ENCODE results near the gene XRCC1. TPM values are rescaled to one million over a fixed set of nuclear protein-coding genes. Genes with fewer than 3 reads are reported as not detected.

XRCC1 gene
- total RNA-seq: 10 to 100 TPM; 19.0 to 39.9 (median 28.4) TPM
- polyA plus RNA-seq: 10 to 100 TPM; 16.8 to 37.7 TPM
- long read RNA-seq, donor 1, transcript XRCC1-201 (17 exons, 2,802 nt): major isoform, 150 of 242 reads
- long read RNA-seq, donor 1, partial matches to known transcripts: 54 of 242 reads
- long read RNA-seq, donor 1, other reads (novel, unspliced or antisense): 36 of 242 reads
- long read RNA-seq, donor 2, partial matches to known transcripts: 12 of 16 reads
- long read RNA-seq, donor 2, other reads (novel, unspliced or antisense): 0 of 16 reads
- long read RNA-seq, donor 3, transcript XRCC1-201 (17 exons, 2,802 nt): major isoform, 34 of 47 reads
- long read RNA-seq, donor 3, partial matches to known transcripts: 9 of 47 reads
- long read RNA-seq, donor 3, other reads (novel, unspliced or antisense): 4 of 47 reads

- 0 to 1% (median 0%) methylated on average over 41 to 51 of the region's 51 CpGs for WGBS, 3 donors
- TF ChIP-seq CTCF (IDR thresholded peaks at IDR 0.05) (no peak), POLR2A (IDR thresholded peaks at IDR 0.05) (peak; percentile 38), EP300 (IDR thresholded peaks at IDR 0.05) (no peak)
- peak; percentile 97 to 99 (median 98) for DNase-seq
- Histone ChIP-seq H3K4me1 (ENCODE audit: insufficient read depth) (peaks cover 11% of the 10 kb centered on the region), H3K27ac (peak within 1 kb of the TSS; percentile 39 to 65), H3K9me3 (no peaks in the 10 kb centered on the region), H3K4me3 (peak within 1 kb of the TSS; percentile 91), H3K36me3 (no peaks in the 10 kb centered on the region), H3K27me3 (no peaks in the 10 kb centered on the region)
- intact Hi-C loops (cut with DNase I): no loop called here
Measured at GRCh38 chr19:43575156-43575950, at the start of gene XRCC1, which contains the start of gene PINLYP. TSS of gene XRCC1 (minus strand) at chr19:43575527. CDS start at chr19:43575458, 69 bp downstream. TSS of gene PINLYP (plus strand) at chr19:43575801. CDS start at chr19:43577192, 1,391 bp downstream.

- intact Hi-C loops (cut with DNase I): no loop called here
- 32 to 39% (median 33%) methylated on average over 30 of the region's 30 CpGs for WGBS, 3 donors
Measured at GRCh38 chr19:43624933-43625332, 49.6 kb upstream of the XRCC1 start.

GRCh38 chr19:43623889-43624670, 48.8 kb upstream of the XRCC1 start:
- no peaks in the 10 kb centered on the region for H3K27me3 ChIP-seq
- H3K9me3 ChIP-seq: no peaks in the 10 kb centered on the region
- peak in 1 of 5 donors; percentile 34 for DNase-seq
- no peak overlapping the region for H3K4me3 ChIP-seq
- H3K36me3 ChIP-seq: no peaks in the 10 kb centered on the region
- TF ChIP-seq EP300 (IDR thresholded peaks at IDR 0.05) (no peak), POLR2A (IDR thresholded peaks at IDR 0.05) (no peak), CTCF (IDR thresholded peaks at IDR 0.05) (no peak)
- H3K4me1 ChIP-seq (ENCODE audit: insufficient read depth): peaks cover 1% of the 10 kb centered on the region
- intact Hi-C loops (cut with DNase I): no loop called here
- H3K27ac ChIP-seq: no peak overlapping the region
- WGBS, 3 donors: 87 to 89% (median 88%) methylated on average over 35 of the region's 35 CpGs

More at GRCh38 chr19:43624933-43625332, 49.6 kb upstream of the XRCC1 start:
- Histone ChIP-seq H3K4me3 (no peak overlapping the region), H3K27ac (no peak overlapping the region), H3K9me3 (no peaks in the 10 kb centered on the region), H3K27me3 (no peaks in the 10 kb centered on the region), H3K4me1 (ENCODE audit: insufficient read depth) (peaks cover 1% of the 10 kb centered on the region), H3K36me3 (no peaks in the 10 kb centered on the region)
- DNase-seq: peak in 3 of 5 donors; percentile 44 to 65 (median 53)
- TF ChIP-seq CTCF (IDR thresholded peaks at IDR 0.05): no peak
- no peak for TF ChIP-seq POLR2A (IDR thresholded peaks at IDR 0.05)
- TF ChIP-seq EP300 (IDR thresholded peaks at IDR 0.05): no peak

GRCh38 chr19:43622956-43623355, 47.6 kb upstream of the XRCC1 start:
- 54 to 90% (median 73%) methylated on average over 1 of the region's 1 CpG for whole genome bisulfite sequencing, 3 donors
- no peak overlapping the region for H3K4me3 ChIP-seq
- TF ChIP-seq POLR2A (IDR thresholded peaks at IDR 0.05) (no peak), EP300 (IDR thresholded peaks at IDR 0.05) (no peak), CTCF (IDR thresholded peaks at IDR 0.05) (no peak)
- no peaks in the 10 kb centered on the region for H3K36me3 ChIP-seq
- no peak overlapping the region for H3K27ac ChIP-seq
- no peaks in the 10 kb centered on the region for H3K9me3 ChIP-seq
- H3K27me3 ChIP-seq: no peaks in the 10 kb centered on the region
- no peak for DNase-seq
- intact Hi-C loops (cut with DNase I): no loop called here
- H3K4me1 ChIP-seq (ENCODE audit: insufficient read depth): peaks cover 5% of the 10 kb centered on the region
